CD1c-positive myeloid dendritic cell (primary cell): Measurements from ENCODE around the gene HEPHL1.
"Not testable (repeated sequence)": the region's sequence is repeated elsewhere in the genome, so short reads cannot be mapped to it uniquely, and the experiment has no call there.

ENCODE experiments used
- DNase-seq: peaks from one replicate; pipeline ENCODE4 v3.0.0-alpha.2; 2016; ENCODE audit errors: extremely low spot score

The HEPHL1 gene

DNA sequence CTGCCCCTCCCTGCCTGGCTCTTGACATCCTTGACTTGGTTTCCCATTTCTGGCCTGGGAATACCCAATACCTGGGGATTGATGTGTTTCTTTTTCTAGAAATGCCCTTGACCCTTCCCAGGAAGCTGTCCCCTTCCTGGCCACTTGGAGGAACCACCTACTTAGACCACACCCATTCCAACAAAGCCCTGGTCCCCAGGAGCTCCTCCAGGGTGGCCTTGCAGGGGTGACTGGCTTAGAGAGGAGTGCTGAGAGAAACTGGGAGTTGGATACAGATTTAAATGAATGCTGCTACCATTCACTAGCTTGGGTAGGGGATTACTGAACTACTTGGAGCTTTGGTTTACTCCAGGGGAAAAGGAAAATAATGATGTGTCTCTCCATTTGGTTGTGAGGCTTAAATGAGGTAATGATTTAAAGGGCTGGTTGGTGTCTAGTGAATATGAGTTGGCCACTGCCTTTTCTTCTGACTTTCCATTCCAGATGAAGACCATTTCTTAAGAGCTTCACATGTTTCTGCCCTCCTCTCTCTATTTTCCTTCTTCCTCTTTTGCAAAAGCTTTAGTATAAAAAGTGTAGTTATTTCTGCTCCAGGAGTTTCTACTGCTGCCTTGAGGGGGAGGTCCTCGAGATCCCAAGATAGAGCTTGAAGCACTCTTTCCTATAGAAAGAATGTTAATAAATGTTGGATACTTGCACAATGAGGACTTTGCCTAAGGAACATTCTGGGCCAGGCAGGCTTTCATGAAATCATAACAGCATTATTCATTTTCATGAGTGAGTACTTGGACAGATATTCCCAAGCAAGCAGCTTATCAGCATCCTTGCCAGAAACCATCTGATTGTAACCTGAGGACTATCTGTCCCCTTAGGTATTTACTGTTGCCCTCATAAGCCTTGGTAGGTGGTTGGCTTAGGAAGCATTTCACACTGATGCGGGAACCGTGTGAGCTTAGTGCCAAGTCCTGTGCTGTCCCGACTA lies 129.8 kb downstream of the HEPHL1 start:
- no peak for DNase-seq

DNA sequence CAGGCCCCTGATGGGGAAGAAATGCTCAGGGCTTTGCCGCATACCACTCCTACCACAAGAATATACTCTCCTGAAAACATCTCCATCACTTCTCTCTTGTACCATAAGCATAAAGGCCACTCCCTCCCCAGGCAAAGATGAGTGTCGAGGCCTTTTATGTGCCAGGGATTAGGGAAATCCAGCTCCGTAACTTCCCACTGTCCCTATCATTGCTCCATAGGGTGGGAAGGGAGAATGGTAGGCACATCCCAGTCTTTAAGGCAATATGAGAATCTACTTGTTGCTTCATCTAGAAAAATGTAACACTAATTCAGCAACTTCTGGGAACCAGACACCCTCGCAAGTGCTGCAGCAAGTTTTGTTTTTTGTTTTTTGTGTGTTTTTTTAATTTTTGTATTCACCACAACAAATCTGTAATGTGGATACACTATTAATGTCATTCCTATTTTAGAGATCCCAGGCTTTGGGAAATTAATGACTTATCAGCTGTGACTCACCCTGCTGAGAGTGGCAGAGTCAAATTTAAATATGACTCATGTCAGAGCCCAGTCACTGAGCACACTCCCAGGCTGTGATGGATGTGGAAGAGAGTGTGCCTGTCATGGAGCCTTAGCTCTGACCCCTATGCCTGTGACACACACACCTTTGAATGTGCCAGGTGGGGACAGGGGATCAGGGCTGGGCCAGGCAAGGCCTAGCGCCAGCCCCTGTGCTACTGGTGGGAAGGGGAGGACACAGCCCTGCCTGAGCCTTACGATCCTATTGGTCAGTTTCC lies 130.9 kb downstream of the HEPHL1 start:
- DNase-seq, result peak; percentile 43

DNA sequence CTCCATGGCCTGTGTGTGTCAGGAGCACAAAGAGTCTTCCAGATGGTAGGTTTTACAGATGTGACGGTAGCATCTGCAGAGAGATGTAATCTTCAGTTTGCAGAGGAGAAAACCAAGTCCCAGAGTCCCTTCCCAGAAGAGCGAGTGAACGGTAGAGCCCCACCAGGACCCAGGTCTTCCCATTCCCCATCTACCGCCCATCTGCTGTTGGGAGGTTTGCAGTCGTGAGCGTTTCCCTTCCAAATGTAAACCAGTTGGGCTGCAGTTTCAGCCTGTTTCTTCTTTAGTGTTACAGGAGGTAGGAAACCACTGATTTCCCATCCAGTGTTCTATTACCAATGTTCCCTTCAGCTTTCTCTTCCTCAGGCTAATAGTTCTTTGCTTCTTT lies 131.5 kb downstream of the HEPHL1 start:
- no peak for DNase-seq

DNA sequence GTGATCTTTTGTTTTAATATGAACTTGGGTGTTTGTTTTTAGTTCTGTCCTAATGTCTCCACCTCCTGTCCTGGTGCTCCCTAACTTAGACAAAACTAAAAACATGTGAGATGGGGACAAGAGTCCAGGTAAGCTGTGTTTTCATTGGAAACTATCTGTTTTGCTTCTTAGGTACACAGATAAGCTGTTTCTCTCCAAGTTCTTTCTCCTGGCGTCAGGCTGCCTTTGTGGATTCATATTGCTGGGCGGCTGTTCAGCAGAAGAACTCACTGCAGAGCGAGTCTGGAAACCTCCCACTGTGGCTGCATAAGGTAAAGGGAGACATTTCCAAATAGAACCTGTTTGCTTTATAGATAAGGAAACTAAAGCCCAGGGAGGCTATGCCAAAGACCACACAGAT lies 132.2 kb downstream of the HEPHL1 start:
- DNase-seq, result no peak

DNA sequence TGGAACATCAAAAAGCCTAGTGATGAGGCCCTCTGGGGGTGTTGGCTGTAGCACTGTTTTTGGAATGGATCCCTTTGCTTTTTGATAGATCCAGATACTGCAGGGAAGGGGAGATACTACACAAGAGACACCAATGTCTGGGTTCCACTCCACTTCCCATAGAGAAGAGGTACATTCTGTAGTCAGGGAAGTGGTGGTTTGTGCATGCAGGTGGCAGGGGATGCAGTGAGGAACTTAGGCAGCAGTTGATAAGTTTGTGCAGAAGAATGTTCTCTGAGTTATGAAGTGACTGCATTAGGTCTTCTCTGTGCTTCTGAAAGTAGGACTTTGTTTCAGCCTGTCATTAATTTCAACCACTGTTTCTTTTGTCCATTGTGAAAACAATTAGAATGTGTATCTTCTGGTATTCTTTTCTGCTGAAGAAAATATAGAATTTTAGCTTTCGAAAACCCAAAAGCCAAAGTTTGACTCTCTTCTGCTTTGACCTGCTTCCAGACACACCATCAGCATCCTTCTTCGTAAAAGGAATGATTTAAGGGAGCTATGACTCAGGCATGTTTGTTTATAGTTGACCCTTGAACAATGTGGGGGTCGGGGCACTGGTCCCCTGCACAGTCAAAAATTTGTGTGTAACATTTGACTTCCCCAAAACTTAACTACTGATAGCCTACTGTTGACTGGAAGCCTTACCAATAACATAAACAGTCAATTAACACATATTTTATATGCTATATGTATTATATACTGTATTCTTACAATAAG lies 133.1 kb downstream of the HEPHL1 start:
- no peak for DNase-seq

DNA sequence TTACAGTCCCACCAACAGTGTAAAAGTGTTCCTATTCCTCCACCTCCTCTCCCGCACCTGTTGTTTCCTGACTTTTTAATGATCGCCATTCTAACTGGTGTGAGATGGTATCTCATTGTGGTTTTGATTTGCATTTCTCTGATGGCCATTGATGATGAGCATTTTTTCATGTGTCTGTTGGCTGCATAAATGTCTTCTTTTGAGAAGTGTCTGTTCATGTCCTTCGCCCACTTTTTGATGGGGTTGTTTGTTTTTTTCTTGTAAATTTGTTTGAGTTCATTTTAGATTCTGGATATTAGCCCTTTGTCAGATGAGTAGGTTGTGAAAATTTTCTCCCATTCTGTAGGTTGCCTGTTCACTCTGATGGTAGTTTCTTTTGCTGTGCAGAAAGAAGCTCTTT lies 136.2 kb downstream of the HEPHL1 start:
- DNase-seq, result not testable (repeated sequence)
